GM12801 (cell line): ENCODE results near the gene CPA3.

Source experiments
- CTCF ChIP-seq: IDR thresholded peaks from one replicate; pipeline ENCODE4 v1.5.1; 2011; ENCODE audit warnings: control low read depth; ENCODE audit not compliant: insufficient read length; ENCODE audit errors: extremely low read depth

CPA3 gene

GRCh38 chr3:148825476-148825875, 39.6 kb upstream of the CPA3 start:
- no peak for TF ChIP-seq CTCF

GRCh38 chr3:148827585-148827984, 37.5 kb upstream of the CPA3 start, which contains the start of gene CPB1:
TSS of gene CPB1 (plus strand) at chr3:148827811. CDS start at chr3:148827824, 13 bp downstream.
- no peak for TF ChIP-seq CTCF

GRCh38 chr3:148828136-148828690, 36.9 kb upstream of the CPA3 start:
- TF ChIP-seq CTCF, result no peak

- no peak for TF ChIP-seq CTCF
Observed at GRCh38 chr3:148829926-148830325, 35.2 kb upstream of the CPA3 start.

GRCh38 chr3:148833223-148833622, 31.9 kb upstream of the CPA3 start:
- no peak for TF ChIP-seq CTCF

- TF ChIP-seq CTCF, result no peak
Observed at GRCh38 chr3:148839805-148840204, 25.3 kb upstream of the CPA3 start.

- TF ChIP-seq CTCF, result no peak
Observed at GRCh38 chr3:148840451-148840850, 24.6 kb upstream of the CPA3 start.
